OCI-LY1 (cell line): Measurements from ENCODE around the gene SMAP2.

Experiments
- H2AFZ ChIP-seq: fragments of 200-600 bp; sonication (generic), shearing (Covaris generic); 2 replicates; pipeline ENCODE4 v1.6.0; 2014; ENCODE audit warnings: antibody characterized with exemption, mild to moderate bottlenecking, low read length
- H3F3A ChIP-seq: fragments of 200-600 bp; sonication (generic), shearing (Covaris generic); 2 replicates; pipeline ENCODE4 v1.6.0; 2014; ENCODE audit warnings: mild to moderate bottlenecking, antibody characterized with exemption, low read length, moderate library complexity; ENCODE audit not compliant: insufficient read depth
- H3K27ac ChIP-seq: fragments of 200-600 bp; sonication (generic); 2 replicates; pipeline ENCODE4 v1.5.1; 2014; ENCODE audit warnings: low read length, mixed run types, mild to moderate bottlenecking, low read depth; ENCODE audit not compliant: poor library complexity, severe bottlenecking
- H3K27me3 ChIP-seq: fragments of 200-600 bp; sonication (generic); 2 replicates; pipeline ENCODE4 v1.6.0; 2014; ENCODE audit warnings: antibody characterized with exemption, mild to moderate bottlenecking, low read length, moderate library complexity; ENCODE audit not compliant: insufficient read depth
- H3K36me3 ChIP-seq: fragments of 200-600 bp; sonication (generic); 2 replicates; pipeline ENCODE4 v1.6.1; 2014; ENCODE audit warnings: mild to moderate bottlenecking, antibody characterized with exemption, low read length, moderate library complexity, mixed read lengths; ENCODE audit not compliant: insufficient read depth
- H3K4me1 ChIP-seq: fragments of 200-600 bp; sonication (generic); 2 replicates; pipeline ENCODE4 v1.5.1; 2014; ENCODE audit warnings: mild to moderate bottlenecking, low read length, moderate library complexity; ENCODE audit not compliant: insufficient read depth, severe bottlenecking
- H3K4me2 ChIP-seq: fragments of 200-600 bp; sonication (generic), shearing (Covaris generic); 2 replicates; pipeline ENCODE4 v1.6.1; 2014; ENCODE audit warnings: low read length
- H3K4me3 ChIP-seq: fragments of 200-600 bp; sonication (generic); 2 replicates; pipeline ENCODE4 v1.5.1; 2014; ENCODE audit warnings: low read length, low read depth, mild to moderate bottlenecking, mixed read lengths; ENCODE audit not compliant: poor library complexity, severe bottlenecking
- H3K79me2 ChIP-seq: fragments of 200-600 bp; shearing (Covaris generic); 2 replicates; pipeline ENCODE4 v1.6.1; 2016; ENCODE audit warnings: mixed run types, low read length, mixed read lengths; ENCODE audit not compliant: insufficient read depth
- H3K9ac ChIP-seq: fragments of 200-600 bp; sonication (generic), shearing (Covaris generic); 2 replicates; pipeline ENCODE4 v1.6.1; 2014; ENCODE audit warnings: mild to moderate bottlenecking, low read length, mixed read lengths
- H3K9me2 ChIP-seq: fragments of 200-600 bp; sonication (generic), shearing (Covaris generic); 2 replicates; pipeline ENCODE4 v1.6.1; 2014; ENCODE audit warnings: low read depth, mild to moderate bottlenecking, low read length, mixed read lengths
- H3K9me3 ChIP-seq: fragments of 200-600 bp; shearing (Covaris generic); 2 replicates; pipeline ENCODE4 v1.6.1; 2014; ENCODE audit warnings: low read length, mixed read lengths
- H4K20me1 ChIP-seq: fragments of 200-600 bp; sonication (generic), shearing (Covaris generic); 2 replicates; pipeline ENCODE4 v1.6.0; 2016; ENCODE audit warnings: mild to moderate bottlenecking, low read length; ENCODE audit not compliant: insufficient read depth
- EZH2 ChIP-seq: fragments of 200-600 bp; sonication (generic), shearing (Covaris generic); IDR thresholded peaks from 2 replicates; pipeline ENCODE4 v1.8.0; 2017; ENCODE audit warnings: borderline replicate concordance, mixed run types, mild to moderate bottlenecking, antibody characterized with exemption, low read length, moderate library complexity, mixed read lengths
- TF ChIP-seq, protein P1 (sequence below): fragments of 200-600 bp; sonication (generic), shearing (Covaris generic); IDR thresholded peaks from 2 replicates; pipeline ENCODE4 v1.5.1; 2017; ENCODE audit warnings: mild to moderate bottlenecking, antibody characterized with exemption, low read length, moderate library complexity, mixed read lengths

SMAP2 gene

GRCh38 chr1:40411294-40411693 is 37.8 kb downstream of the SMAP2 start:
- no peaks in the 10 kb centered on the region for H4K20me1 ChIP-seq
- H3K9ac ChIP-seq = no peak overlapping the region
- no peaks in the 10 kb centered on the region for H3F3A ChIP-seq
- 0 out of 2 replicates have a peak, but pooled peaks cover under 1% of the 10 kb centered on the region for H3K79me2 ChIP-seq
- no peak overlapping the region for H3K27ac ChIP-seq
- no peaks in the 10 kb centered on the region for H3K9me3 ChIP-seq
- no peaks in the 10 kb centered on the region for H3K4me1 ChIP-seq
- H3K9me2 ChIP-seq = no peaks in the 10 kb centered on the region
- peaks cover 63% of the 10 kb centered on the region for H3K36me3 ChIP-seq
- H3K4me2 ChIP-seq = no peak overlapping the region
- no peaks in the 10 kb centered on the region for H3K27me3 ChIP-seq
- TF ChIP-seq EZH2 = no peak
- TF ChIP-seq, protein P1, sequence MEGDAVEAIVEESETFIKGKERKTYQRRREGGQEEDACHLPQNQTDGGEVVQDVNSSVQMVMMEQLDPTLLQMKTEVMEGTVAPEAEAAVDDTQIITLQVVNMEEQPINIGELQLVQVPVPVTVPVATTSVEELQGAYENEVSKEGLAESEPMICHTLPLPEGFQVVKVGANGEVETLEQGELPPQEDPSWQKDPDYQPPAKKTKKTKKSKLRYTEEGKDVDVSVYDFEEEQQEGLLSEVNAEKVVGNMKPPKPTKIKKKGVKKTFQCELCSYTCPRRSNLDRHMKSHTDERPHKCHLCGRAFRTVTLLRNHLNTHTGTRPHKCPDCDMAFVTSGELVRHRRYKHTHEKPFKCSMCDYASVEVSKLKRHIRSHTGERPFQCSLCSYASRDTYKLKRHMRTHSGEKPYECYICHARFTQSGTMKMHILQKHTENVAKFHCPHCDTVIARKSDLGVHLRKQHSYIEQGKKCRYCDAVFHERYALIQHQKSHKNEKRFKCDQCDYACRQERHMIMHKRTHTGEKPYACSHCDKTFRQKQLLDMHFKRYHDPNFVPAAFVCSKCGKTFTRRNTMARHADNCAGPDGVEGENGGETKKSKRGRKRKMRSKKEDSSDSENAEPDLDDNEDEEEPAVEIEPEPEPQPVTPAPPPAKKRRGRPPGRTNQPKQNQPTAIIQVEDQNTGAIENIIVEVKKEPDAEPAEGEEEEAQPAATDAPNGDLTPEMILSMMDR = no peak
- no peak overlapping the region for H2AFZ ChIP-seq
- H3K4me3 ChIP-seq = no peak overlapping the region

DNA sequence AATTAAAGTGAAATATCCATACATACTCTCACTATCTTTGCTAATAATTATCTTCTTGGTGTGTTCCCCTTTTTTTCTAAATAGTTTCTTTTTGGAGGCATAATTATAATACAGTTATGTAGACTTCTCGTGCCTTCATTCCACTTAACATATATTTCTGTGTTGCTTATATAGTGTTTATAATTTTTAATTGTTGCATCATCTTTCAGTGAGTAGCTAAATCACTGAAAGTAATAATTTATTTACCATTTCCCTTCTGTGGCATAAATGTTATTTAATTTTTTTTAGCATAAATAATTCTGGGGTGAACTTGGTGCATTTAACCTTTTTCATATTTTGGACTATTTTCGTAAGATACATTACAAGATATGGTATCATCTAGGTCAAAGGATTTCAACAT is 38.3 kb downstream of the SMAP2 start:
- Histone ChIP-seq H3K4me2 (no peak overlapping the region), H3K4me3 (no peak overlapping the region), H3K79me2 (no peaks in the 10 kb centered on the region), H3K36me3 (peaks cover 68% of the 10 kb centered on the region), H2AFZ (no peak overlapping the region), H3K27ac (no peak overlapping the region), H3K9me3 (no peaks in the 10 kb centered on the region), H3K4me1 (no peaks in the 10 kb centered on the region), H3F3A (no peaks in the 10 kb centered on the region), H3K9me2 (no peaks in the 10 kb centered on the region), H4K20me1 (no peaks in the 10 kb centered on the region), H3K27me3 (no peaks in the 10 kb centered on the region), H3K9ac (no peak overlapping the region)
- TF ChIP-seq, protein P1 = no peak
- no peak for TF ChIP-seq EZH2

DNA sequence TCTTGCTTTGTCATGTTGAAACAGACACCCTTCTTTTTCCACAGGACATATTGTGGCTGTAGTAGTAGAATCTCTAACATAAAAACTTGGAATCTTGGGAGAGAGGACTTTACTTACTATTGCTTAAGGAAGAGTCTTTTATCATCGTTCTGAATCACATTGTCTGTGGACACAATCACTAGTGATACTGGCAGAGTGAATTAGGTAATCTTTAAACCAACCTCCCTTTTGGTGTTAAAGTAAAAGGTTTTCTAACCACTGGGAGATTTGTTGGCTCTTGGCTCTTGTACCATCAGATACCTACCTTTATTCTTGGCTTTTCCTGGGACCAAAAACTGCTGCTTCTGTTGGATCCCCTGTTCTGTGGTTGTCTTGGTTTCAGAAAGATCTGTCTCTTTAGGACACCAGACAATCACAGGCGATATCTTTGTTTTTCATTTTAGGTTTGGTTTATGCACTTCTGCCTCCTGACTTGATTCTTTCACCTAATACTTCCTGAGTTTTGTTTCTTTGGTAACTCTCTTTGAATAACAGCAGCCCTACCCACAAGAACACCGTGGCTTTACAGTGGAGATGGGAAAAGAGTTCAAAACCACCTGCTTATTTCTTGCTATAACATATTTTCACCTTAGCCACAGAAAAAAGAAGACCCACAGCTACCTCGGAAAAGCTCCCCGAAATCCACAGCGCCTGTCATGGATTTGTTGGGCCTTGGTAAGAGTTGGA is 40.2 kb downstream of the SMAP2 start:
- Histone ChIP-seq H3K9me3 (no peaks in the 10 kb centered on the region), H3K4me2 (no peak overlapping the region), H4K20me1 (no peaks in the 10 kb centered on the region), H3K36me3 (peaks cover 79% of the 10 kb centered on the region), H3K9ac (no peak overlapping the region), H3K27ac (no peak overlapping the region), H3K79me2 (no peaks in the 10 kb centered on the region), H3F3A (no peaks in the 10 kb centered on the region), H3K27me3 (no peaks in the 10 kb centered on the region), H3K4me3 (no peak overlapping the region), H2AFZ (no peak overlapping the region), H3K9me2 (no peaks in the 10 kb centered on the region), H3K4me1 (no peaks in the 10 kb centered on the region)
- TF ChIP-seq, protein P1 = no peak
- no peak for TF ChIP-seq EZH2
